ENCODE data around the gene LINGO3.

LINGO3 gene

DNA sequence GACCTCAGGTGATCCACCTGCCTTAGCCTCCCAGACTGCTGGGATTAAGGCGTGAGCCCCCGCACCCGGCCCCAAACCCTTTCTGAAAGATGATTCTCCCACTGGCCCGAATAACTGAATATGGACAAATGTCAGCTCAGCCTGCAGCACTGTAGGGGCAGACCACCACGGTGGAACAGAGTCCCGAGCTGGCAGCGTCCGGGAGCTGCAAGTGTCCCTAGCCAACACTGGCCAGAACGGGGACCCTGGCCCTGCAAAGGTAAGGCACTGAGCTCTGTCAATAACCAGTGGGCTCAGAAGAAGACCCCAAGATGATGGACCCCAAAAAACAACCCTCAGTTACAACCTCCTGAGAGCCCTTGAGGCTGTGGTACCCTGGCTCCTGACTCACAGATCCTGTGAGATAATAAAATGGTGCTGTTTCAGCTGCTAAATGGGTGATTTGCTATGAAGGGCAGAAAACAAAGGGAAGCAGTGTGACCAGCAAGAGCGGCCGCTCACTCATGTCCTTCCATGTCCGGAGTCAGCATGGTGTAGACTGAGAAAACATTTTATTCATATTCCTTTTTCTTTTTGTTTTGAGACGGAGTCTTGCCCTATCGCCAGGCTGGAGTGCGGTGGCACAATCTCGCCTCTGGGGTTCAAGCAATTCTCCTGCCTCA is 18.9 kb upstream of the LINGO3 start:
- Histone ChIP-seq H3K36me3 (ENCODE audit: control insufficient read depth, insufficient read depth, low read length) (peaks cover 24% of the 10 kb centered on the region), H3K27ac (ENCODE audit: insufficient read depth, low read length, poor library complexity, severe bottlenecking) (no peak overlapping the region), H3K27me3 (replicated peaks; ENCODE audit: control insufficient read depth, insufficient read depth, low read length, poor library complexity, severe bottlenecking) (no peaks in the 10 kb centered on the region), H3K9me3 (ENCODE audit: control insufficient read depth, low read length) (no peaks in the 10 kb centered on the region), H3K4me1 (ENCODE audit: control insufficient read depth, insufficient read depth, low read length, poor library complexity, severe bottlenecking) (peaks cover 22% of the 10 kb centered on the region), H3K4me3 (ENCODE audit: insufficient read depth, low read depth, low read length, poor library complexity, severe bottlenecking) (no peak overlapping the region)
- no peak for DNase-seq

DNA sequence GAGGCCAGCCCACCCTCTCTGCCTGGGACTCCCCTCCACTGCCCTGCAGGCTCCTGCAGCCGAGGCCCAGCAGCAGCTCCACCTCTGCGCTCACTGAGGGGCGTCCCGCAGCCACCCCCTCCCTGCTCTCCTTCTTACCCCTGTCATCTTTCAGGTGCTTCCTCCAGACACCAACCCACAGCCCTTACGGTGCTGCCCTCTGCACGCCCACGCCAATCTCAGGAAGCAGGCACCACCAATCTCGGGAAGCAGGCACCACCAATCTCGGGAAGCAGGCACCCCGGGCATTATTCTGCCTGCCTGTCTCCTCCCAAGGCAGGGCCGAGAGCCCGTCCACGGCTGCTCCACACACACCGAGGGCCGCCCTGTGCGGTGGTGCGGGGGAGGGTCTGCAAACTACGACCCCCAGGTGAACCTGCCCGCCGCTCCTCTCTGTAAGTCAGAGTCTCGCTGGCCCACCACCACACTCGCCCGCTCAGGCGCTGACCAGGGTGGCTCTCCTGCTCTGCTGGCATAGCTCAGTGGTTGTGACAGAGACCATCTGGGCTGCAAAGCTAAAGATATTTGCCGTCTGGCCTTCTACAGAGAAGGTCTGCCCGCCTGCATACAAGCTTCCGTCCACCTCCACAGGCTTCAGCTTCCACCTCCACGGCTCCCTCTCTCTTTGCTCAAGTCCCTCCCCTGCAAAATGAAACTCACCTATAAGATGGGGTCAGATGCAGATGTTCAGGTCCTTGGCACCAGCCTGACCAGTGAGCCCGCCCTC is 17.5 kb upstream of the LINGO3 start:
- H3K27me3 ChIP-seq (replicated peaks; ENCODE audit: control insufficient read depth, insufficient read depth, low read length, poor library complexity, severe bottlenecking), result no peaks in the 10 kb centered on the region
- no peak for DNase-seq
- peaks cover 28% of the 10 kb centered on the region for H3K36me3 ChIP-seq (ENCODE audit: control insufficient read depth, insufficient read depth, low read length)
- H3K9me3 ChIP-seq (ENCODE audit: control insufficient read depth, low read length), result no peaks in the 10 kb centered on the region
- no peak overlapping the region for H3K4me3 ChIP-seq (ENCODE audit: insufficient read depth, low read depth, low read length, poor library complexity, severe bottlenecking)
- peaks cover 19% of the 10 kb centered on the region for H3K4me1 ChIP-seq (ENCODE audit: control insufficient read depth, insufficient read depth, low read length, poor library complexity, severe bottlenecking)
- no peak overlapping the region for H3K27ac ChIP-seq (ENCODE audit: insufficient read depth, low read length, poor library complexity, severe bottlenecking)

DNA sequence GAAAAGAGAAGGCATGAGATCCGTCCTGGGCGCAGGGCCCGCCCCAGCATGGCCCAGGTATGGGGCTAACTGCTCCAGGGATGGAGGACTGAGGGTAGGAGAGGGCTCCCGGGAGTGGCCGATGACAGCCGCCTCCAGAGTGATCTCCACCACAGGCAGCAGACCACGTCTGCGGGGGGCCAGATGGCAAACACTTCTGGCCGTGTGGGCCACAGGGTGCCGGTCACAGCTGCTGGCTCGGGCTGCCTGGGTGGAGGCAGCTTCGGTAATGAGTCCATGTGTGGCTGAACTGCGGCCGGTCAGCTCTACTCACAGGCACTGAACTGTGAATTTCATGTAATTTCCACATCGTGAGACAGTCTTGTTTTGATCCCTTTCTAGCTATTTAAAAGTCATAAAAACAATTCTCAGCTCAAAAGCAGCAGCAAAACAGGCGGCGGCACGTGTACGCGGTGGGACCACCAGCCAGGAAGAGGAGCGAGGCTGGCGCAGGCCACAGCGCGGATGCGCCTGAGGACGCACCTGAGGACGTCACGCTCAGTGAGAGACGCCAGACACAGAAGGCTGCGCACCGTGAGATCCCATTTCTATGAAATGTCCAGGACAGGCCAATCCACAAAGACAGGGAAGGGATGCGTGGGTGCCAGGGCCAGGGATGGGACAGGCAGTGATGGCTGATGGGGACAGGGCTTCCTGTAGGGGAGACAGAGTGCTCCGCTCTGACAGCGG is 16.4 kb upstream of the LINGO3 start:
- Histone ChIP-seq H3K4me3 (ENCODE audit: insufficient read depth, low read depth, low read length, poor library complexity, severe bottlenecking) (no peak overlapping the region), H3K4me1 (ENCODE audit: control insufficient read depth, insufficient read depth, low read length, poor library complexity, severe bottlenecking) (peaks cover 14% of the 10 kb centered on the region), H3K36me3 (ENCODE audit: control insufficient read depth, insufficient read depth, low read length) (peaks cover 28% of the 10 kb centered on the region), H3K9me3 (ENCODE audit: control insufficient read depth, low read length) (no peaks in the 10 kb centered on the region), H3K27me3 (replicated peaks; ENCODE audit: control insufficient read depth, insufficient read depth, low read length, poor library complexity, severe bottlenecking) (no peaks in the 10 kb centered on the region), H3K27ac (ENCODE audit: insufficient read depth, low read length, poor library complexity, severe bottlenecking) (no peak overlapping the region)
- DNase-seq, result no peak

DNA sequence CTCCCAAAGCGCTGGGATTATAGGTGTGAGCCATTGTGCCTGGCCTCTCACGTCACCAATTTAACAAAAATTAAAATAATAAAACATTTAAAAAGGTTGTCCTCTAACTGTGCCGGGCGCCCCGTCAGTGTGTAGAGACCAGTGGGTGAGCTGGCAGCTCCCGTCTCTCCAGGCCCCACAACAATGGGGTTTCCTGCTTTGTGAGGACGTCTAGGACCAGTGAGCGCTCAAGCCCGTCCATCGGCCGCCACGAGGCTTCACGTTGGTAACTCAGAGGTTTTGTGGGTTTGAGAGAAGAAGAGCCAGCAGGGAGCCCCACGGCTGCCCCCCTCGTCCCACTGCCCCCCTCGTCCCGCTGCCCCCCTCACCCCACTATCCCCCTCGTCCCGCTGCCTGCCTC is 15.8 kb upstream of the LINGO3 start:
- no peaks in the 10 kb centered on the region for H3K9me3 ChIP-seq (ENCODE audit: control insufficient read depth, low read length)
- H3K27ac ChIP-seq (ENCODE audit: insufficient read depth, low read length, poor library complexity, severe bottlenecking), result no peak overlapping the region
- H3K4me1 ChIP-seq (ENCODE audit: control insufficient read depth, insufficient read depth, low read length, poor library complexity, severe bottlenecking), result peaks cover 9% of the 10 kb centered on the region
- H3K36me3 ChIP-seq (ENCODE audit: control insufficient read depth, insufficient read depth, low read length), result peaks cover 28% of the 10 kb centered on the region
- H3K4me3 ChIP-seq (ENCODE audit: insufficient read depth, low read depth, low read length, poor library complexity, severe bottlenecking), result no peak overlapping the region
- H3K27me3 ChIP-seq (replicated peaks; ENCODE audit: control insufficient read depth, insufficient read depth, low read length, poor library complexity, severe bottlenecking), result no peaks in the 10 kb centered on the region
- no peak for DNase-seq

DNA sequence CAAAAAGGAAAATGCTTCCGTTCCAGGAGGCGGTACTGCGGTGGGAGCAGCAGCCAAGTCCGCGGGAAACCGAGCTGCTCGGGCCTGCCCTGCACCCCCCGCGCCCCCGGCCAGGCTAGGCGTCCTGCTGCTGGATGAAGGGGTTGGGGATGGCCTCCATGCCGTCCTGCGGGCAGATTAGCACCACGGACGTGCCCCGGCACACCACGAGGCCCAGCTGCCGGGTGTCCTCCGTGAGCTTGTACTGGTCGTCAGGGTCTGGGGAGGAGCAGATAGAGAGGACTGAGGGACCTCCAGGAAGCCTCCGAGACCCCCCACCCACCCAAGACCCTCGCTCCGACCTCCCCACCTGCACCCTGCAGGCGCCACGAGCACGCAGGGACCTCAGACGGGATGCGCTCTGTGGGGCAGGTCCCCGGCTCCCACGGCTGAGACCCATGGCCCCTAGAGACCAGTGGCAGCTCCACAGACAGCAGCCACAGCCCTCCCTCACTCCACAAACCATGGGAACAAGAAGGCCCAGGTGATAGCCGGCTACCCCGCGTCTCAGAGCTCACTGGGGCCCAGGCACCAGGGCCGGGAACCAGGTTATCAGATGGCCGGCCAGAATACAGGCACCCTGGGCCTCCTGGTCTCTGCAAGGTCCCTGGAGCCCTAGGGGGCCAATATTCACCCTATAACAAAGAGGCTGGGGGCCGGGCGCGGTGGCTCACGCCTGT is 13.8 kb upstream of the LINGO3 start:
- Histone ChIP-seq H3K27me3 (replicated peaks; ENCODE audit: control insufficient read depth, insufficient read depth, low read length, poor library complexity, severe bottlenecking) (no peaks in the 10 kb centered on the region), H3K4me1 (ENCODE audit: control insufficient read depth, insufficient read depth, low read length, poor library complexity, severe bottlenecking) (no peaks in the 10 kb centered on the region), H3K9me3 (ENCODE audit: control insufficient read depth, low read length) (no peaks in the 10 kb centered on the region), H3K36me3 (ENCODE audit: control insufficient read depth, insufficient read depth, low read length) (peaks cover 28% of the 10 kb centered on the region), H3K27ac (ENCODE audit: insufficient read depth, low read length, poor library complexity, severe bottlenecking) (no peak overlapping the region), H3K4me3 (ENCODE audit: insufficient read depth, low read depth, low read length, poor library complexity, severe bottlenecking) (no peak overlapping the region)
- DNase-seq, result no peak

DNA sequence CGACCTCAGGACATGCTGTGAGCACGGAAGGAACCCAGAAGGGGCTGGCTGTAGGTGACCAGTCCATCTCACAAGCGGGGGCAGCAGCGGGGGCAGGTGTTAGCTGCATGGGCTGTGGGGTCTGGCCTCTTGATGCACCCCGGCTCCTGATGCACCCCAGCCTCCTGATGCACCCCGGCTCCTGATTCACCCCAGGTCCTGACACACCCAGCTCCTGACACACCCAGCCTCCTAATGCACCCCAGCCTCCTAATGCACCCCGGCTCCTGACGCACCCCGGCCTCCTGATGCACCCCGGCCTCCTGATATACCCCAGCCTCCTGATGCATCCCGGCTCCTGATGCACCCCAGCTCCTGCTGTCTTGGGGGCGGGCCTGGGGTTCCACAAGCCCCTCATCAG is 13.0 kb upstream of the LINGO3 start:
- Histone ChIP-seq H3K4me3 (ENCODE audit: insufficient read depth, low read depth, low read length, poor library complexity, severe bottlenecking) (no peak overlapping the region), H3K27ac (ENCODE audit: insufficient read depth, low read length, poor library complexity, severe bottlenecking) (no peak overlapping the region), H3K27me3 (replicated peaks; ENCODE audit: control insufficient read depth, insufficient read depth, low read length, poor library complexity, severe bottlenecking) (no peaks in the 10 kb centered on the region), H3K36me3 (ENCODE audit: control insufficient read depth, insufficient read depth, low read length) (peaks cover 28% of the 10 kb centered on the region), H3K9me3 (ENCODE audit: control insufficient read depth, low read length) (no peaks in the 10 kb centered on the region), H3K4me1 (ENCODE audit: control insufficient read depth, insufficient read depth, low read length, poor library complexity, severe bottlenecking) (no peaks in the 10 kb centered on the region)
- no peak for DNase-seq

DNA sequence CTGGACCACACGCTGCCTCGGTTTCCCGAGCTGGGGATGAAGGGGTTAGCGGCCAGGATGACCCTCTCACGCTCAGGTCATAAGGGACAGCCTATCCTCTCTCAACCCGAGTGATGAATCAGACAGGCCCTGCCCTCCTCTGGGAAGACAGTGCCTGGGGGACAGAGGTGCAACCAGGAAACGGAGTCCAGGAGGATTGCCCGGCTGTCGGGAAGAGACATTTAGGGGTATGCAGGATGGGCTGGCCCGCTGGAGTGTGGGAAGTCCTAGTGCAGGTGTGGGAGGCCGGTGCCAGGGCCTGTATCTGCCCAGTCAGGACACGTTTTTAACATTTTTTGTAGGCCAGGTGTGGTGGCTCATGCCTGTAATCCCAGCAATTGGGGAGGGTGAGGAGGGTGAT is 12.1 kb upstream of the LINGO3 start:
- peaks cover 25% of the 10 kb centered on the region for H3K36me3 ChIP-seq (ENCODE audit: control insufficient read depth, insufficient read depth, low read length)
- no peak overlapping the region for H3K27ac ChIP-seq (ENCODE audit: insufficient read depth, low read length, poor library complexity, severe bottlenecking)
- H3K4me3 ChIP-seq (ENCODE audit: insufficient read depth, low read depth, low read length, poor library complexity, severe bottlenecking), result no peak overlapping the region
- no peak for DNase-seq
- no peaks in the 10 kb centered on the region for H3K27me3 ChIP-seq (replicated peaks; ENCODE audit: control insufficient read depth, insufficient read depth, low read length, poor library complexity, severe bottlenecking)
- no peaks in the 10 kb centered on the region for H3K4me1 ChIP-seq (ENCODE audit: control insufficient read depth, insufficient read depth, low read length, poor library complexity, severe bottlenecking)
- peaks cover 5% of the 10 kb centered on the region for H3K9me3 ChIP-seq (ENCODE audit: control insufficient read depth, low read length)

DNA sequence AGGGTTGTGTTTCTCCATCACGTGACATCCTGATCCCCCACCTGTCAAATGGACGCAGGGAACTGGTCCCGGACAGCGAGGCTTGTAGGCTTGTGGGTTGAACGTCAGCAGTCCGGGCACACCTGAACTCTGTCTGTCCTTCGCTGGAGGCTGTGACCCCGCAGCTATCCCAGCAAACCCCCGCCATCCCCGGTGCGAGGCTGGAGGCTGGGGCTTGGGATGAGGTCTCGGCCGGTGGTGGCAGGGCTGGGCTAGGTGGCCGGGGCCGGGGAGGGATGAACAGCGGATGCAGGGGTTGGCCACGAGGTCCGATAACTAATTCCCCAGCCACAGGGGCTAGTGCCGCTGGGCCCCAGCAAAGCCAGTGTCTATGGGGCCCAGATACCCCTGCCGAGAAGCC is 11.6 kb upstream of the LINGO3 start:
- Histone ChIP-seq H3K9me3 (ENCODE audit: control insufficient read depth, low read length) (peaks cover 7% of the 10 kb centered on the region), H3K4me1 (ENCODE audit: control insufficient read depth, insufficient read depth, low read length, poor library complexity, severe bottlenecking) (no peaks in the 10 kb centered on the region), H3K36me3 (ENCODE audit: control insufficient read depth, insufficient read depth, low read length) (peaks cover 23% of the 10 kb centered on the region), H3K4me3 (ENCODE audit: insufficient read depth, low read depth, low read length, poor library complexity, severe bottlenecking) (no peak overlapping the region), H3K27ac (ENCODE audit: insufficient read depth, low read length, poor library complexity, severe bottlenecking) (no peak overlapping the region), H3K27me3 (replicated peaks; ENCODE audit: control insufficient read depth, insufficient read depth, low read length, poor library complexity, severe bottlenecking) (no peaks in the 10 kb centered on the region)
- no peak for DNase-seq

DNA sequence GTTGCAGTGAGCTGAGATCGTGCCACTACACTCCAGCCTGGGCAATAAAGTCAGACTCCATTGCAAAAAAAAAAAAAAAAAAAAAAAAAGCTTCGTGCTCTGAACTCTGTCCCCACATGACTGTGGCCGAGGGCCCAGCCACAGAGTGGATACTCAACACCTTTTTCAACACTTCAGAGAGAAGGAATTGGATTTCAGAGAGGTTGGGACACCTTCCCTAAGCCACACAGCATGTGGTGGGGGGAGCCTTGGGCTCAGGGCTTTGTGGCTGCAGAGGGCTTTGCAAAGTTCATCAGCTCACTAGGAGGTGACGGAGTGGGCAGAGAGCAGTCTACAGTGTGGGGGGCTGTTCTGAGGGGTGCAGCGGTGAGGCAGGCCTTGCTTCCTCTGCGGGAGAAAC is 11.0 kb upstream of the LINGO3 start:
- peaks cover 7% of the 10 kb centered on the region for H3K9me3 ChIP-seq (ENCODE audit: control insufficient read depth, low read length)
- H3K4me1 ChIP-seq (ENCODE audit: control insufficient read depth, insufficient read depth, low read length, poor library complexity, severe bottlenecking), result no peaks in the 10 kb centered on the region
- no peak overlapping the region for H3K4me3 ChIP-seq (ENCODE audit: insufficient read depth, low read depth, low read length, poor library complexity, severe bottlenecking)
- no peak overlapping the region for H3K27ac ChIP-seq (ENCODE audit: insufficient read depth, low read length, poor library complexity, severe bottlenecking)
- H3K27me3 ChIP-seq (replicated peaks; ENCODE audit: control insufficient read depth, insufficient read depth, low read length, poor library complexity, severe bottlenecking), result no peaks in the 10 kb centered on the region
- no peak for DNase-seq
- peaks cover 17% of the 10 kb centered on the region for H3K36me3 ChIP-seq (ENCODE audit: control insufficient read depth, insufficient read depth, low read length)
